Transverse colon (tissue), 4 donors: ENCODE measurements around the gene NSD1. TPM values are rescaled to one million over a fixed set of nuclear protein-coding genes. Genes with fewer than 3 reads are reported as not detected.

Source experiments
- DNase-seq: peaks from one replicate; pipeline ENCODE4 v3.0.0-alpha.2; 2019
- H3K27ac ChIP-seq, 4 donors: fragments of 200-600 bp; sonication (generic); 2 replicates each; pipeline ENCODE4 v1.5.1; 2016 to 2018; ENCODE audit warnings: inconsistent platforms in 4 of 4
- H3K27me3 ChIP-seq: fragments of 200-600 bp; sonication (generic); 2 replicates; pipeline ENCODE4 v1.5.1; 2017; ENCODE audit warnings: inconsistent platforms
- H3K36me3 ChIP-seq, 4 donors: fragments of 200-600 bp; sonication (generic); 2 replicates each; pipeline ENCODE4 v1.5.1; 2017 to 2019; ENCODE audit warnings: inconsistent platforms in 4 of 4
- H3K4me1 ChIP-seq, 4 donors: fragments of 200-600 bp; sonication (generic); 2 replicates each; pipeline ENCODE4 v1.5.1; 2017 to 2020; ENCODE audit warnings: inconsistent platforms in 4 of 4
- H3K4me3 ChIP-seq, 4 donors: fragments of 200-600 bp; sonication (generic); 1 replicate in 1 of 4; 2 replicates in 3 of 4; pipeline versions ENCODE4 v1.5.1 to v1.6.1; 2017 to 2019; ENCODE audit warnings: inconsistent platforms in 4 of 4
- H3K9me3 ChIP-seq, 2 donors: fragments of 200-600 bp; sonication (generic); 2 replicates each; pipeline ENCODE4 v1.5.1; 2017 to 2019; ENCODE audit warnings: inconsistent platforms in 2 of 2
- CTCF ChIP-seq, 5 experiments: fragments of 200-600 bp in 3 of 5; fragments of 450-650 bp in 2 of 5; sonication (generic) in 3 of 5; IDR thresholded peaks; 1 replicate in 2 of 5; 2 replicates in 3 of 5; pipeline ENCODE4 v1.5.1; 2016 to 2017; ENCODE audit warnings: antibody characterized with exemption in 5 of 5, inconsistent platforms in 3 of 5, mild to moderate bottlenecking in 2 of 5, moderate library complexity in 1 of 5
- EP300 ChIP-seq: sonication (generic); formaldehyde crosslinking; IDR thresholded peaks from one replicate; pipeline ENCODE4 v1.6.1; 2017; ENCODE audit warnings: antibody characterized with exemption, low read depth
- POLR2A ChIP-seq: fragments of 450-650 bp; IDR thresholded peaks from one replicate; pipeline ENCODE4 v1.6.1; 2016; ENCODE audit warnings: antibody characterized with exemption, mild to moderate bottlenecking, moderate library complexity
- POLR2AphosphoS5 ChIP-seq, 3 donors: sonication (generic); formaldehyde crosslinking; IDR thresholded peaks; one replicate each; pipeline ENCODE4 v1.6.1; 2016; ENCODE audit warnings: antibody characterized with exemption in 3 of 3
- WGBS, 2 donors: methylation state at CpG; one replicate each; pipeline ENCODE4 v1.1.5; 2018; ENCODE audit warnings: low coverage in 1 of 2; 5-methylcytosine and 5-hydroxymethylcytosine counted together
- in situ Hi-C, 4 donors: fragments of 200-750 bp; cut with MboI; loops; one replicate each; pipeline versions ENCODE4 v1.15.0 to v1.15.1; 2017; ENCODE audit warnings: low sequenced_read_pairs in 3 of 4, low pct_ligation_motif_present in 1 of 4, low pct_unique_long_range_greater_than_20kb in 1 of 4
- intact Hi-C: fragments of 100-400 bp; cut with DNase I; formaldehyde crosslinking; loops from one replicate; pipeline ENCODE4 v1.15.1; 2023; ENCODE audit warnings: low total_unique reads
- total RNA-seq, 4 donors: library from RNA; depleted of rRNA; stranded (reverse); fragments of >200 nt; gene quantifications; one replicate each; pipeline ENCODE4 v1.1.0, GENCODE V29; 2016

Gene NSD1
- total RNA-seq, 4 donors from 2014 or later, result 32.6 to 84.9 (median 60.7) TPM

GRCh38 chr5:177092178-177093081 lies 41.1 kb upstream of the NSD1 start:
- TF ChIP-seq POLR2A (no peak), EP300 (no peak), CTCF (IDR thresholded peaks at IDR 0.05) (no peak), POLR2AphosphoS5 (IDR thresholded peaks at IDR 0.05) (no peak)

GRCh38 chr5:177093082-177093712 lies 40.4 kb upstream of the NSD1 start:
- TF ChIP-seq EP300, result no peak
- TF ChIP-seq POLR2A, result no peak
- no peak for TF ChIP-seq CTCF (IDR thresholded peaks at IDR 0.05)
- TF ChIP-seq POLR2AphosphoS5 (IDR thresholded peaks at IDR 0.05), result no peak
- 94% methylated on average over 39 of the region's 40 CpGs; no CpG with 5 or more reads in 1 of the 2 donors for WGBS, 2 donors
- intact Hi-C loops, result loop anchor here (10.0 kb wide), 1 partner anchor 1628 kb away; no protein-coding TSS in a partner anchor
- H3K9me3 ChIP-seq, result no peaks in the 10 kb centered on the region
- no peak for DNase-seq
- in situ Hi-C loops, result no loop called here
- H3K27me3 ChIP-seq, result no peaks in the 10 kb centered on the region
- no peaks in the 10 kb centered on the region for H3K36me3 ChIP-seq
- no peak overlapping the region for H3K4me3 ChIP-seq
- peak overlapping the region in 3 of 4 donors; percentile 49 to 68 (median 54) for H3K27ac ChIP-seq
- H3K4me1 ChIP-seq, result peaks cover 9 to 49% (median 34%) of the 10 kb centered on the region in 4 donors

More at GRCh38 chr5:177092178-177093081, 41.1 kb upstream of the NSD1 start:
- no peaks in the 10 kb centered on the region for H3K9me3 ChIP-seq
- 88% methylated on average over 30 of the region's 32 CpGs; no CpG with 5 or more reads in 1 of the 2 donors for WGBS, 2 donors
- H3K4me3 ChIP-seq, result no peak overlapping the region
- H3K4me1 ChIP-seq, result peaks cover 9 to 47% (median 32%) of the 10 kb centered on the region in 4 donors
- H3K36me3 ChIP-seq, result no peaks in the 10 kb centered on the region
- intact Hi-C loops, result loop anchor here (10.0 kb wide), 1 partner anchor 1628 kb away; no protein-coding TSS in a partner anchor
- no peak for DNase-seq
- no peaks in the 10 kb centered on the region for H3K27me3 ChIP-seq
- in situ Hi-C loops, result no loop called here
- H3K27ac ChIP-seq, result peak overlapping the region in 1 of 4 donors; percentile 5

GRCh38 chr5:177093803-177094202 lies 39.8 kb upstream of the NSD1 start:
- in situ Hi-C loops (no loop called here), intact Hi-C loops (loop anchor here (10.0 kb wide), 1 partner anchor 1629 kb away; no protein-coding TSS in a partner anchor)
- Histone ChIP-seq H3K36me3 (no peaks in the 10 kb centered on the region), H3K27me3 (no peaks in the 10 kb centered on the region), H3K9me3 (no peaks in the 10 kb centered on the region), H3K4me3 (no peak overlapping the region), H3K4me1 (peaks cover 6 to 51% (median 36%) of the 10 kb centered on the region in 4 donors), H3K27ac (peak overlapping the region; percentile 29 to 68 (median 52))
- no peak for TF ChIP-seq EP300
- no peak for TF ChIP-seq POLR2AphosphoS5 (IDR thresholded peaks at IDR 0.05)
- TF ChIP-seq POLR2A, result no peak
- no peak for TF ChIP-seq CTCF (IDR thresholded peaks at IDR 0.05)
- no peak for DNase-seq
- WGBS, 2 donors, result 91 to 100% methylated on average over 1 to 6 of the region's 6 CpGs
